Panc1 (cell line): ENCODE data around the gene GSG1L. TPM values are rescaled to one million over a fixed set of nuclear protein-coding genes. Genes with fewer than 3 reads are reported as not detected.

ENCODE experiments used
- ATAC-seq: fragments of 200-7000 bp; cut with Tn5 transposase; 2 replicates; pipeline ENCODE4 v1.9.1; 2020; ENCODE audit warnings: mild to moderate bottlenecking, moderate library complexity
- BruUV-seq: library from RNA; stranded (reverse); fragments of 400-500 nt; replicated peaks from 2 replicates; lab custom pipeline; 2021; lab: Mats Ljungman, UMichigan
- CTCF ChIA-PET: fragments of 300-600 bp; sonication (Branson Sonifier 250); formaldehyde crosslinking; loops from one replicate; lab custom pipeline; 2022; ENCODE audit warnings: antibody characterized with exemption; lab: Charles Lee
- POLR2A ChIA-PET: fragments of 300-600 bp; sonication (Branson Sonifier 250); formaldehyde crosslinking; loops from one replicate; lab custom pipeline; 2022; ENCODE audit warnings: antibody characterized with exemption; lab: Charles Lee
- DNase-seq: peaks from one replicate; pipeline ENCODE4 v3.0.0-alpha.2; 2010; ENCODE audit warnings: low read depth, low spot score
- H3K27ac ChIP-seq: 2 replicates; pipeline ENCODE4 v1.5.1; 2011; ENCODE audit warnings: mild to moderate bottlenecking, low read length, inconsistent platforms
- H3K27me3 ChIP-seq: fragments of 200-500 bp; sonication (Bioruptor generic); 2 replicates; pipeline ENCODE4 v1.6.0; 2014; ENCODE audit warnings: low read length, inconsistent platforms; ENCODE audit not compliant: control insufficient read depth, insufficient read depth
- H3K36me3 ChIP-seq: fragments of 200-500 bp; sonication (Bioruptor generic); 2 replicates; pipeline ENCODE4 v1.5.1; 2014; ENCODE audit warnings: inconsistent platforms, mild to moderate bottlenecking, low read length, moderate library complexity; ENCODE audit not compliant: control insufficient read depth, insufficient read depth
- H3K4me1 ChIP-seq: 2 replicates; pipeline ENCODE4 v1.5.1; 2011; ENCODE audit warnings: inconsistent platforms, mild to moderate bottlenecking, low read length, moderate library complexity; ENCODE audit not compliant: control insufficient read depth, insufficient read depth
- H3K4me3 ChIP-seq, 2 experiments: 2 replicates each; pipeline ENCODE4 v1.5.1; 2011 to 2012; ENCODE audit warnings: low read depth in 2 of 2, low read length in 2 of 2, mild to moderate bottlenecking in 2 of 2, inconsistent platforms in 1 of 2, moderate library complexity in 1 of 2
- H3K9me3 ChIP-seq: fragments of 200-500 bp; sonication (Bioruptor generic); 2 replicates; pipeline ENCODE4 v1.5.1; 2014; ENCODE audit warnings: low read depth, mild to moderate bottlenecking, inconsistent platforms, low read length, moderate library complexity; ENCODE audit not compliant: control insufficient read depth, insufficient read depth
- POLR2AphosphoS5 ChIP-seq: IDR thresholded peaks from 2 replicates; pipeline ENCODE4 v1.6.1; 2012; ENCODE audit warnings: mild to moderate bottlenecking, low read depth, low read length, moderate library complexity
- SIN3A ChIP-seq: IDR thresholded peaks from 2 replicates; pipeline ENCODE4 v1.6.1; 2012; ENCODE audit warnings: low read depth, mild to moderate bottlenecking, low read length, moderate library complexity, borderline replicate concordance; ENCODE audit not compliant: insufficient read depth
- TCF7L2 ChIP-seq: IDR thresholded peaks from 2 replicates; pipeline ENCODE4 v1.6.1; 2011; ENCODE audit warnings: mild to moderate bottlenecking, low read depth, low read length, inconsistent platforms
- in situ Hi-C: cut with HindIII; loops from 2 replicates; pipeline ENCODE4 v1.10.0; 2016; ENCODE audit warnings: low sequenced_read_pairs, low pct_unique_long_range_greater_than_20kb
- intact Hi-C: fragments of 100-400 bp; cut with micrococcal nuclease; formaldehyde crosslinking; loops from one replicate; pipeline ENCODE4 v1.10.0; 2022; ENCODE audit not compliant: unreplicated experiment
- total RNA-seq: library from RNA; stranded (reverse); gene quantifications from one replicate; pipeline ENCODE4 v1.2.1, GENCODE V29; 2021; ENCODE audit not compliant: unreplicated experiment
- TF ChIP-seq, protein P1 (sequence below), 2 experiments: IDR thresholded peaks; 2 replicates each; pipeline ENCODE4 v1.6.1; 2011 to 2012; ENCODE audit warnings: low read depth in 2 of 2, control low read depth in 1 of 2, low read length in 1 of 2, mild to moderate bottlenecking in 1 of 2, moderate library complexity in 1 of 2; ENCODE audit not compliant: insufficient read depth in 1 of 2
- TF ChIP-seq, protein P2 (sequence below): fragments of 450-650 bp; IDR thresholded peaks from 2 replicates; pipeline ENCODE4 v1.5.1; 2017; ENCODE audit warnings: mild to moderate bottlenecking

The GSG1L gene
- total RNA-seq, 1 experiment from 2014 or later, result 0.08 TPM

DNA sequence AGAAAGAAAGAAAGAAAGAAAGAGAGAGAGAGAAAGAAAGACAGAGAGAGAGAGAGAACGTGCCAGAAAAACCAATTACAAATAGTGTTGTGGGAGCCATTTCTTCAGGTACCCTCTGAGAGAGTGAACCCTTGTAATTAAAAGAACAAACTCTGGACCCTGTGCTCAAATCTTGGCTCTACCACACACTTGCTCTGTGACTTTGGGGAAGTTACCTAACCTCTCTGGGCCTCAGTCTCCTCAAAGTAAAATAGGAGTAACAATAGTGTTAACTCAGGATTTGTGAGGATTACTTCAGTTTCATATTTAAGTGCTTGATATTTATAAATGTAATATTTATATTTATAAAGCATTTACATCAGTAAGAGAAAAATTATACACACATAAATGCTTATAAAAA, 139.8 kb downstream of the GSG1L start:
- intact Hi-C loops, result no loop called here

DNA sequence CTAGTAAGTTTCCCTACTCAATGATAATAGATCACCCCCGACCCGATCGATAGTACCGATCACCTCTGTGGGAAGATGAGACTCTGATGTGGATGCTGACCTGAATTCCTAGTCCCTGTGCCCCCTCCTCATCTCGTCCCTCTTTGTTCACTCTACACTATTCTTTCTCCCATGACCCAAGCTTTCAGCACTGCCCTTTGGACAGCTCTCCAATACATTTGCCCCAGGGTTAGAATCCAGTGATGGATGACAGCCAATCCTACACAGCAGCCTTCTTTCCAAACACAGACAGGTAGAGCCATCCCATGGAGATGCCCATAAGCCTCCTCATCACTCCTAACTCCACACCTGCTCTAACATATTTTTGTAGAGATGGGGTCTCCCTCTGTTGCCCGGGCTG, 141.1 kb downstream of the GSG1L start:
- H3K9me3 ChIP-seq, result no peaks in the 10 kb centered on the region

More for the DNA sequence above, 139.8 kb downstream of the GSG1L start:
- H3K36me3 ChIP-seq, result no peaks in the 10 kb centered on the region
- in situ Hi-C loops, result no loop called here
- ATAC-seq (no peak), DNase-seq (no peak)
- 0 out of 2 replicates have a peak, but pooled peaks cover 3% of the 10 kb centered on the region for H3K4me1 ChIP-seq
- H3K27me3 ChIP-seq, result peaks cover 11% of the 10 kb centered on the region; the same call in 1 of the 2 replicates
- H3K27ac ChIP-seq, result no peak overlapping the region
- CTCF ChIA-PET, result no interaction called here
- TF ChIP-seq, protein P1, sequence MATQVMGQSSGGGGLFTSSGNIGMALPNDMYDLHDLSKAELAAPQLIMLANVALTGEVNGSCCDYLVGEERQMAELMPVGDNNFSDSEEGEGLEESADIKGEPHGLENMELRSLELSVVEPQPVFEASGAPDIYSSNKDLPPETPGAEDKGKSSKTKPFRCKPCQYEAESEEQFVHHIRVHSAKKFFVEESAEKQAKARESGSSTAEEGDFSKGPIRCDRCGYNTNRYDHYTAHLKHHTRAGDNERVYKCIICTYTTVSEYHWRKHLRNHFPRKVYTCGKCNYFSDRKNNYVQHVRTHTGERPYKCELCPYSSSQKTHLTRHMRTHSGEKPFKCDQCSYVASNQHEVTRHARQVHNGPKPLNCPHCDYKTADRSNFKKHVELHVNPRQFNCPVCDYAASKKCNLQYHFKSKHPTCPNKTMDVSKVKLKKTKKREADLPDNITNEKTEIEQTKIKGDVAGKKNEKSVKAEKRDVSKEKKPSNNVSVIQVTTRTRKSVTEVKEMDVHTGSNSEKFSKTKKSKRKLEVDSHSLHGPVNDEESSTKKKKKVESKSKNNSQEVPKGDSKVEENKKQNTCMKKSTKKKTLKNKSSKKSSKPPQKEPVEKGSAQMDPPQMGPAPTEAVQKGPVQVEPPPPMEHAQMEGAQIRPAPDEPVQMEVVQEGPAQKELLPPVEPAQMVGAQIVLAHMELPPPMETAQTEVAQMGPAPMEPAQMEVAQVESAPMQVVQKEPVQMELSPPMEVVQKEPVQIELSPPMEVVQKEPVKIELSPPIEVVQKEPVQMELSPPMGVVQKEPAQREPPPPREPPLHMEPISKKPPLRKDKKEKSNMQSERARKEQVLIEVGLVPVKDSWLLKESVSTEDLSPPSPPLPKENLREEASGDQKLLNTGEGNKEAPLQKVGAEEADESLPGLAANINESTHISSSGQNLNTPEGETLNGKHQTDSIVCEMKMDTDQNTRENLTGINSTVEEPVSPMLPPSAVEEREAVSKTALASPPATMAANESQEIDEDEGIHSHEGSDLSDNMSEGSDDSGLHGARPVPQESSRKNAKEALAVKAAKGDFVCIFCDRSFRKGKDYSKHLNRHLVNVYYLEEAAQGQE (IDR thresholded peaks at IDR 0.05; ENCODE audit: insufficient read depth in 1 of 2, low read depth in 2 of 2, low read length in 1 of 2), result no peak
- TF ChIP-seq SIN3A, result no peak
- no peak for TF ChIP-seq TCF7L2
- TF ChIP-seq POLR2AphosphoS5, result no peak
- TF ChIP-seq, protein P2, sequence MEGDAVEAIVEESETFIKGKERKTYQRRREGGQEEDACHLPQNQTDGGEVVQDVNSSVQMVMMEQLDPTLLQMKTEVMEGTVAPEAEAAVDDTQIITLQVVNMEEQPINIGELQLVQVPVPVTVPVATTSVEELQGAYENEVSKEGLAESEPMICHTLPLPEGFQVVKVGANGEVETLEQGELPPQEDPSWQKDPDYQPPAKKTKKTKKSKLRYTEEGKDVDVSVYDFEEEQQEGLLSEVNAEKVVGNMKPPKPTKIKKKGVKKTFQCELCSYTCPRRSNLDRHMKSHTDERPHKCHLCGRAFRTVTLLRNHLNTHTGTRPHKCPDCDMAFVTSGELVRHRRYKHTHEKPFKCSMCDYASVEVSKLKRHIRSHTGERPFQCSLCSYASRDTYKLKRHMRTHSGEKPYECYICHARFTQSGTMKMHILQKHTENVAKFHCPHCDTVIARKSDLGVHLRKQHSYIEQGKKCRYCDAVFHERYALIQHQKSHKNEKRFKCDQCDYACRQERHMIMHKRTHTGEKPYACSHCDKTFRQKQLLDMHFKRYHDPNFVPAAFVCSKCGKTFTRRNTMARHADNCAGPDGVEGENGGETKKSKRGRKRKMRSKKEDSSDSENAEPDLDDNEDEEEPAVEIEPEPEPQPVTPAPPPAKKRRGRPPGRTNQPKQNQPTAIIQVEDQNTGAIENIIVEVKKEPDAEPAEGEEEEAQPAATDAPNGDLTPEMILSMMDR, result no peak
- BruUV-seq, result no TSS peak
- POLR2A ChIA-PET, result interaction anchor here (0.7 kb wide), 1 partner anchor 252 kb away, joined by 8 read pairs; no protein-coding TSS in a partner anchor
- no peak overlapping the region for H3K4me3 ChIP-seq
- no peaks in the 10 kb centered on the region for H3K9me3 ChIP-seq

More for the DNA sequence above, 141.1 kb downstream of the GSG1L start:
- POLR2A ChIA-PET, result no interaction called here
- ATAC-seq (no peak), DNase-seq (no peak)
- H3K4me3 ChIP-seq, result no peak overlapping the region
- H3K36me3 ChIP-seq, result no peaks in the 10 kb centered on the region
- no TSS peak for BruUV-seq
- no peak overlapping the region for H3K27ac ChIP-seq
- H3K27me3 ChIP-seq, result 0 out of 2 replicates have a peak, but pooled peaks cover 11% of the 10 kb centered on the region
- TF ChIP-seq, protein P2, result no peak
- no peak for TF ChIP-seq POLR2AphosphoS5
- TF ChIP-seq SIN3A, result no peak
- TF ChIP-seq, protein P1 (IDR thresholded peaks at IDR 0.05; ENCODE audit: insufficient read depth in 1 of 2, low read depth in 2 of 2, low read length in 1 of 2), result peak; percentile 77 to 86
- H3K4me1 ChIP-seq, result 0 out of 2 replicates have a peak, but pooled peaks cover 3% of the 10 kb centered on the region
- in situ Hi-C loops (no loop called here), intact Hi-C loops (no loop called here)
- CTCF ChIA-PET, result no interaction called here
